Stimulated activated naive CD8-positive, alpha-beta T cell treated with anti-CD3 and anti-CD28 coated beads, Interleukin-15, Interleukin-2, amounts not matched to agents 100 U/mL and 50 U/mL, for 24 hours (primary cell): ENCODE results near the gene CLSTN3.
A peak's percentile ranks its signal among the peaks of the same experiment; 100 is the strongest.
"Not testable (repeated sequence)": the region's sequence is repeated elsewhere in the genome, so short reads cannot be mapped to it uniquely, and the experiment has no call there.

Source experiments
- ATAC-seq: fragments of 150-1000 bp; cut with Tn5 transposase; one replicate; pipeline ENCODE4 v1.10.0; 2021
- DNase-seq: peaks from one replicate; pipeline ENCODE4 v3.0.0; 2021

The CLSTN3 gene

DNA sequence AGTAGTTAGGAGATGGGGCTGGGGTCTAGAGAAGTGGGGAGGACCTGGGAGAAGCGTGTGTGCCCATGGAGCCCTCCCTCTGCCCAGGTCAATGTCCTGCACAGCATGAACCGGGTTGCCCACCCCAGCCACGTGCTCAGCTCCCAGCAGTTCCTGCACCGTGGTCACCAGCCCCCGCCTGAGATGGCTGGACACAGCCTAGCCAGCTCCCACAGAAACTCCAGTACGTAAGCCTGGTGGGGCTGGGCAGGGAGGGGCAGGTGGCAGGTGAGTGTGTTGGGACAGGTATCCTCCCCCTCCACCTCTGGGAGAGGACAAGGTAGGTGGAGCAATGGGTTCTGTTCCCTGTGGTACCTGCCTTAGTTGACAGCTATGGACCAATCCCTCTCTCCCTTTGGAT lies 20.7 kb downstream of the CLSTN3 start:
- no peak for ATAC-seq
- no peak for DNase-seq

DNA sequence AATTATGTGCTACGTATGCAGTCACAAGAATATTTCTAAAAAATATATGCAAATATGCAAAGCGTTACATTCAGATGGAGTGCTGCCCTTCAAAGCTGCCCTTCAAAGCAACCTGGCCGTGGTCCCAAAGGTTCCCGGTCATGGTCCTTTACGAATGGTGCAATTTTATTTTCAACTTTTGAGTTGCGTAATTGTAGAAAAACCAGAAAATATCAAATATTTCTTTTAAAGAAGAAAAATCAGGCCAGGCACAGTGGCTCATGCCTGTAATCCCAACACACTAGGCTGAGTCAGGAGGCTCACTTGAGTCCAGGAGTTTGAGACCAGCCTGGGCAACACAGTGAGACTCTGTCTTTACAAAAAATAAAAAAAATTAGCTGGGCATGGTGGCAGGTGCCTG lies 21.4 kb downstream of the CLSTN3 start:
- no peak for ATAC-seq
- DNase-seq, result no peak

GRCh38 chr12:7152818-7153217 lies 22.6 kb downstream of the CLSTN3 start:
- no peak for ATAC-seq
- DNase-seq, result no peak

DNA sequence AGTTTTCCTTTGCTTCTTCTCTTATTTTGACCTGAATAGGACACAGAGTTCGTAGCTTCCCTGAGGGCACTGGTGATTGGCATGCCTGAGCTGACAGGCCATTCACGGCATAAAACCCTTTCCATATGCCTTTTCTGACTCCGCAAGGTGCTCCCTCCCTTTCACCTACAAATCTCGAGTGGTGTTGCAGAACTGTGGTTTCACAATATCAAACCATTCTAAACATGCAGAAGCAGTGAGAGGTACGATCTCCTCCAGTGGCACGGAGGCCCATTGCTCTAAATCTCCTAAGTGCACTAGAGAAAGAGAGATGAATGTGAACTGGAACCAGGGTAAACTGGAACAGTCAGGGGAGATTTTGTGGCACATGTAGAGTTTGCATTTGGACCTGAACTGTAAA lies 23.9 kb downstream of the CLSTN3 start:
- ATAC-seq (no peak), DNase-seq (no peak)

DNA sequence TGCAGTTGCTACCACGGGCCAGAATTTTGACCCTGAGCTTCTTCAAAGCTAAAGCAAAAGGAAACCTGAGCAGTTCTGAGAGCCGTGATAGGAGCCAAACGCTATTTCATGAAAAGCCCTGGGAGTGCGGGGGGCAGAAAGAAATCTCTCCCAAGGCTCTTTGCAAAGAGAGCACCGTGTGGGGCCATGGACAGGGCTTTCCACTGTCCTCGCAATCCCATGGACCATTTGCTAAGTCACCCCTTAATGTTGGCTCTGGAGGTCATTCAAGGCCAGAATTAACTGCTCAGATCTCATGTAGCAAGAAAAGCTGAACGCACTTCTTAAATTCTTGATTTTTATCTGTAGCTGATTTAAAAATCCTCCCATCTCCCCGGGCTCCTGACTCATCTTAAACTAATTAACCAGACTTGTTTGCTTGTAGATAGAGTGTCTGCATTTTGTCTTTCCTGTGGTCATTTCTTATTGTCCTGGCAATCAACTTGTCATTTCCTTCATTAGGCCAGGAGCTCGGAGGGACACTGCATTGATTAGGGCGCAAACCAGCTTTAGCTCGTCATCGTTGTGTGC lies 24.8 kb downstream of the CLSTN3 start:
- DNase-seq, result no peak
- no peak for ATAC-seq

GRCh38 chr12:7155471-7156034 lies 25.4 kb downstream of the CLSTN3 start:
- DNase-seq (no peak), ATAC-seq (no peak)

GRCh38 chr12:7156259-7157197 lies 26.4 kb downstream of the CLSTN3 start:
- DNase-seq (no peak), ATAC-seq (no peak)

DNA sequence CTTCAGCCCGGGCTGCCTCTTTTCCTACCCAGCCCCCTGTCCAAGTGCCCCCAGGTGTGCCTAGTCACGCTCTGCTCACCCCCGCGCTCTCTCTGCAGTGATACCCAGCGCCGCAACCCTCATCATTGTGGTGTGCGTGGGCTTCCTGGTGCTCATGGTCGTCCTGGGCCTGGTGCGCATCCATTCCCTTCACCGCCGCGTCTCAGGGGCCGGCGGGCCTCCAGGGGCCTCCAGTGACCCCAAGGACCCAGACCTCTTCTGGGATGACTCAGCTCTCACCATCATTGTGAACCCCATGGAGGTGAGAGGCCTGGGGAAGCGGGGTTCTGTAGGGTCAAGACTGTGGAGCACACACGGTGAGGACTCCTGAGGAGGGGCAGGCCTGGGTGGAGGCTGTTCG lies 27.2 kb downstream of the CLSTN3 start:
- no peak for DNase-seq

DNA sequence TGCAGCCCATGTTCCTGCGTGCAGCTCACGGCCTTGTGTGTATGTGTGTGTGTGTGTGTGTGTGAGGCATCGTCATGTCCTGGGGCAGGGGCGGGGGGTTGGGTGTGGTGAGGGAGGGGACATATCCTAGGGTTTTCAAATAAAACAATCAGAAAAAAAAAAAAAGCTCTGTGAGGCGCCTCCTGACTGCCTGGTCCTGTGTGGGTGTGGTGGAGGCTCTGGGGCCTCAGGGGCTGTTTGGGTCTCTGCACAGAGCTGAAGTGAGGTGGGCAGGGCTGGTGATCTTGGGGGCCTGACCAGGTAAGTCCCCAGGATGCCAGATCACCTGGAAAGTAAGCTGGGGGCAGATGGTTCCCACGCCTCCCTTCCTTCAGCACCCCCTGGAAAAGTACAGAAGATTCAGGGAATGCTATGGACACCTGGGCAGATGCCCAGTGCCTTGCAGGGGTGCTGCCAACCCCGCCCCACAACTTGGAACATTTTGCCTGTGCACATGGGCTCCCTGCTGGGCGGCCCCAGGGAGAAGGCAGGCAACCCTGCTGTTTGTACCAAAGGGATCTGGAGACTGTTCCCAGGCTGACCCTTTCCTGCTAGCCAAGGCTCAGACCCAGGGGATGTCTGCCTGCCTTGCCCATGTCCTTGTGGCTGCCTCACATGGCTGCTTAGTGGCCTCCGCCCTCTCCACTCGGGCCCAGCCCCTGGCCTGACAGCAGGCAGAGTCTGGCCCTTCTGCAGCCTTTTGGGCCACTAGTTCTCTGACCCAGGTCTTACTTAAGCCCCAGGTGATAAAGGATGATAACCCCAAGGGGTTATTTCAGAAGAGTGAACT lies 28.8 kb downstream of the CLSTN3 start:
- ATAC-seq, result no peak
- DNase-seq, result no peak

More for the DNA sequence above, 27.2 kb downstream of the CLSTN3 start:
- no peak for ATAC-seq

GRCh38 chr12:7160183-7160582 lies 30.0 kb downstream of the CLSTN3 start:
- ATAC-seq, result no peak
- no peak for DNase-seq

DNA sequence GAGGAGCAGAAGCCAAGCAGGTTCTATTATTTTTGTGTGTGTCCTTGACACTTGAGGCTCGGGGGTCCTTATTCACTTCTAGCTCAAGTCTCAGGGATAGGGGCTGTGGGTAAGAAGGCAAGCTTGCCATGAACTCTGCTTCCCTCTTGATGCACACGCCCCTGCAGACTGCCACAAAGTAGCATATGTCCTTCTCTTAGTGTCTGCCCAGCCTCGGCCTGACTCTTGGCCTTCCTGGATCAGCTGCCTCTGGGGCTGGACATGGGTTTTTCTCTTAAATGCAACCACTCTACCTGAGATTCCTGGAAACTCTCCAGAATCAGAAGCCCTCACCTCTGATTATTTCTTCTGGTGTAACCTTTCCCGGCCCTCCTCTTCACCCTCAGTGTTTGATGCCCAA lies 31.2 kb downstream of the CLSTN3 start:
- DNase-seq, result no peak
- no peak for ATAC-seq

GRCh38 chr12:7161811-7162210 lies 31.6 kb downstream of the CLSTN3 start:
- no peak for ATAC-seq

DNA sequence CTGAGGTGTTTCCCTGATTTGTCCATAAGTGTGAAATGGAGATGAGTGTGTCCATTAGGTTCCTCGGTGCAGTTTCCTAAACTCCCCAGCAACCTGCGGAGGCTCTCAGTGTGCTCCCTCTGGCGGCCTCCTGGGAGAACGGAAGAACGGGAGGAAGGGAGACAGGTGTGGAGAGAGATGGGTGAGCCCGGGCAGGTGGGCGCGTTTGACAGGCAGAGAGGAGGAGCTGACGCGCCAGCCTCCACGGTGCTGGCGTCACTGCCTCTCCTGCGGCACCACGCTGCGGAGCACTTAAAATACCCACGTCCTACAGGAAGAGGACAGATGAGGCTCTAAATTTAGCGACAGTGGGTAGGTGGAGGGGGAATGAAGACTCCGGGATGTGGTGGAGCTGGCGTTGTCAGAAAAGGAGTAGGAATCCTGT lies 32.5 kb downstream of the CLSTN3 start:
- ATAC-seq (peak; percentile 42), DNase-seq (peak; percentile 28)

More at GRCh38 chr12:7161811-7162210, 31.6 kb downstream of the CLSTN3 start:
- no peak for DNase-seq

DNA sequence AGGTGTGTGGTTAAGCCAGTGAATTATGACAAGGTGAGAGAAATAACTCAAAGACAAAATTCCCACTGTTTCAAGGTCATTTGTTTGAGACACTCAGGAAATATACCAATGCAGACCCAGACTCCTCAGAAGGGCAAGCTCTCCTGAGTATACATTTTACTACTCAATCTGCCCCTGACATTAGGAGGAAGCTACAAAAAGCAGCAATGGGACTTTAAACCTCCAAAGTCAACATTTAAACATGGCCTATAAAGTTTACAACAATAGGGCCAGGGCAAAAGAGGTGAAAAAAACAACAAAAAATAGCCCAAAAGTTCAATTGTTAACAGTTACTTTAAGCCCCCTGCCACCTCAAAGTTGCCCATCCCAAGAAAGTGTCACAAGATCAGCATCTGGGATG lies 39.8 kb downstream of the CLSTN3 start:
- no peak for DNase-seq
- ATAC-seq, result no peak

GRCh38 chr12:7171854-7172253 lies 41.7 kb downstream of the CLSTN3 start:
- ATAC-seq (no peak), DNase-seq (no peak)

DNA sequence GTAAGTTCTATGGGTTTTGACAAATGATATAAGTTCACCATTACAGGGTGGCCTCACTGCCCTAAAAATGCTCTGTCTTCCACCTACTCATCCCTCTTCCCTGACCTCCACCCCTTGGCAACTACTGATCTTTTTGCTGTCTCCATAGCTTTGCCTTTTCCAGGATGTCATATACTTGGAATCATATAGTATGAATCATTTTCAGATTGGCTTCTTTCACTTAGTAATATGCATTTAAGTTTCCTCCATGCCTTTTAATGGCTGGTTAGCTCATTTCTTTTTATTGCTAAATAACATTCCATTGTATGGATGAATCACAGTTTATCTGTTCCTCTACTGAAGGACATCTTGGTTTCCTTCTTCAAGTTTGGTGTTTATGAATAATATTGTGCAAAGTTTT lies 45.3 kb downstream of the CLSTN3 start:
- DNase-seq (no peak), ATAC-seq (no peak)

DNA sequence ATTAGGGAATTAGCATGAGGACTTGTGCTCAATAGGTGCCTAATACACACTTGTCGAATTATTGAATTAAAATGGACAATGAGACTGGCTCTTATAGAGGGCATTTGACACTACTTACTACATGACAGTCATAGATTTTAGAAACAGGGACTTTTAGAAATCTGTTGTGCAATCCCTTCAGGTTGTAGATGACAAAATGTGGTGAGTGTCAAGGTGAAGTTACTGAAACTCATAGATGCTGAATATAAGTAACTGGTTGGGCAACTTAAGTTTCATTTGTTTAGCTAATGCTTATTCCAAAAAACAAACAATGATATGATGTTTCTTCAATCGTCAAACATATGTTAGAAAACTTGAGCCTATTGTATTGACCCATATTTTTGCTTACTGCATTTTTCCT lies 46.4 kb downstream of the CLSTN3 start:
- ATAC-seq, result no peak

GRCh38 chr12:7178481-7178880 lies 48.3 kb downstream of the CLSTN3 start:
- DNase-seq (no peak), ATAC-seq (no peak)

More for the DNA sequence above, 46.4 kb downstream of the CLSTN3 start:
- DNase-seq, result no peak

GRCh38 chr12:7180685-7181084 lies 50.5 kb downstream of the CLSTN3 start:
- DNase-seq (no peak), ATAC-seq (no peak)

DNA sequence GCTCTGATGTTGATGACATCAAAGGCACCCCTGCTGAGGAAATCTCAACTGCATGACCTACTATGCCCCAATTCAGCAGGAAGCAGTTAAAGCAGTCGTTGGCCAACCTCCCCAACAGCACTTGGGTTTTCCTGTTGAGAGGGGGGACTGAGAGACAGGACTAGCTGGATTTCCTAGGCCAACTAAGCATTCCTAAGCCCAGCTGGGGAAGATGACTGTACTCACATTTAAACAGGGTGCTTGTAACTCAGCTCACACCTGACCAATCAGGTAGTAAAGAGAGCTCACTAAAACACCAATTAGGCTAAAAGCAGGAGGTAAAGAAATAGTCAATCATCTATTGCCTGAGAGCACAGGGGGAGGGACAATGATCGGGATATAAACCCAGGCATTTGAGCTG lies 55.9 kb downstream of the CLSTN3 start:
- DNase-seq, ATAC-seq: not testable (repeated sequence)

DNA sequence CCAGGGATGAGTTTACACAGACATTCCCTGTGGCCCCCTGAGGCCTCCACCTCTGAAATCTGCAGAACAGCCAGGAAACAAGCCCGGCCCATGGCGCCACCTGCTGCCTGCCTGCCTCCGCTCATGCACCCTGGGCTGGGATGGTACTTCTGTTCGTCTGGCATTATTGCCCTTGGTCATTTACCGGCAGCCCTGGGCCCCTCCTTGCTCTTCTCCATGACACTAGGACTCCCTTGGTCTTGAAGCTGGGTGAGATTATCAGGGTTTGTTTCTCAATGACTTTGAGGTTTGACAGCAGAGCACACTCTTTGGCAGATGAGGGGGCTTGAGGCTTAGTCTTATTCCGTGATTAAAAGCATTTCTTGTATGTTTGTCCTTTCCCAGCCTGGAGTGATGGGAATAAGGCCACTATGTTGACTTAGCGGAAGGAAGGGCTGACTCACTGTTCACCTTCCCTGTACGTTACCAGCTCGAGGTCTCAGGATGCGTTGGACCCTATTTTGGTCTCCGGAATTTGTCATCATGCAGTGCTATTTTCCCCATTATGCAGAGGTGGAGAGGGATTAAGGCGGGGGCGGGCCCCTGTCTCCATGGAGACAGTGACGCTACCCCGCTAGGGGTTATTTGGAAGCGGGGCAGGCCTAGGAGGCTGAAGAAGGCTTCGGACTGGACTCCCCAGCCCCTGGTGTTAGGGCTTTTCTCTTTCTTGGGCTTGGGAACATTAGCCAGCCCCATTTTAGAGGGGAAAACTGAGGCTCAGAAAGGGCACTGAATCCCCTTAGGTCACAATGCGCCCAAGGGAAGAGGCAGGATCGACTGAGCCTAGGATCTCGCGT lies 58.6 kb downstream of the CLSTN3 start:
- peak; percentile 79 for DNase-seq
- peak; percentile 56 for ATAC-seq
